Activated T-helper 1 cell treated with anti-CD3 and anti-CD28 coated beads, Interleukin-12 subunit alpha, Interleukin-12 subunit beta, Interleukin-2, Interleukin-4 antibody, amounts not matched to agents 30 ng/mL and 10 ng/mL and 1 ng/mL, durations not matched to agents 14 hours and 24 hours and 36 hours (primary cell): ENCODE results near the gene MLXIPL. TPM values are rescaled to one million over a fixed set of nuclear protein-coding genes. Genes with fewer than 3 reads are reported as not detected.
A peak's percentile ranks its signal among the peaks of the same experiment; 100 is the strongest.
"Not testable (repeated sequence)": the region's sequence is repeated elsewhere in the genome, so short reads cannot be mapped to it uniquely, and the experiment has no call there.

Experiments used
- DNase-seq: peaks from one replicate; pipeline ENCODE4 v3.0.0; 2021; ENCODE audit warnings: low spot score
- H3K27ac Mint-ChIP-seq: one replicate; pipeline ENCODE4 v1.8.0; 2021; ENCODE audit warnings: mild to moderate bottlenecking, mixed read lengths
- H3K27me3 Mint-ChIP-seq: one replicate; pipeline ENCODE4 v1.8.0; 2022; ENCODE audit warnings: mild to moderate bottlenecking, moderate library complexity, mixed read lengths; ENCODE audit not compliant: insufficient read depth
- H3K36me3 Mint-ChIP-seq: one replicate; pipeline ENCODE4 v1.8.0; 2021; ENCODE audit warnings: low read depth, mixed read lengths
- H3K4me1 Mint-ChIP-seq: one replicate; pipeline ENCODE4 v1.8.0; 2021; ENCODE audit warnings: low read depth, mixed read lengths
- H3K4me3 Mint-ChIP-seq: one replicate; pipeline ENCODE4 v1.8.0; 2021; ENCODE audit warnings: mild to moderate bottlenecking, moderate library complexity, mixed read lengths
- H3K9me3 Mint-ChIP-seq: one replicate; pipeline ENCODE4 v1.8.0; 2021; ENCODE audit warnings: mixed read lengths
- intact Hi-C: fragments of 100-400 bp; cut with micrococcal nuclease; formaldehyde crosslinking; loops from one replicate; pipeline ENCODE4 v1.15.1; 2024
- total RNA-seq: library from RNA; stranded (reverse); gene quantifications from 2 replicates; pipeline ENCODE4 v1.2.3, GENCODE V29; 2022

The MLXIPL gene
- total RNA-seq, 1 donor from 2014 or later: not detected

DNA sequence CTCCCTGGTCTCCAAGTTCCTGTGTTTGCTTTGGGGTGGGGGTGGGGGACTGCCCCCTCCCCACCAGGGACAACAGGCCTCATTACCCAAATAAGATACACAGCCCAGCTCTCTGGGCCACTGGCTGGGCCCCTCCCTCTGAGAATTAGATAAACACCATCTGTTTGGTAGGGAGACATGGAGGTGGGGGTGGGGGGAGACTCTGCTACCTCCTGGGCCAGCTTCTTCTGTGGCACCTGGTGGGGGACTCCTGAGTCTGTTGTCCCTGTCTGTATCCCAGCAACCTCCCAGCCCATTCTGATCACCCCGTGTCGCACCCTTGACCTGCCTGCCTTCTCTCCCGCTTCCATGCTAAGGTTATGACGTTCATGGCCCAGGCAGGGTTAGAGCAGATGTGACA is 5.8 kb downstream of the MLXIPL start:
- intact Hi-C loops: no loop called here
- no peak for DNase-seq
- no peaks in the 10 kb centered on the region for H3K4me1 Mint-ChIP-seq
- H3K27me3 Mint-ChIP-seq: peaks cover 30% of the 10 kb centered on the region
- no peak overlapping the region for H3K27ac Mint-ChIP-seq
- H3K4me3 Mint-ChIP-seq: no peak overlapping the region
- H3K9me3 Mint-ChIP-seq: no peaks in the 10 kb centered on the region
- H3K36me3 Mint-ChIP-seq: no peaks in the 10 kb centered on the region

DNA sequence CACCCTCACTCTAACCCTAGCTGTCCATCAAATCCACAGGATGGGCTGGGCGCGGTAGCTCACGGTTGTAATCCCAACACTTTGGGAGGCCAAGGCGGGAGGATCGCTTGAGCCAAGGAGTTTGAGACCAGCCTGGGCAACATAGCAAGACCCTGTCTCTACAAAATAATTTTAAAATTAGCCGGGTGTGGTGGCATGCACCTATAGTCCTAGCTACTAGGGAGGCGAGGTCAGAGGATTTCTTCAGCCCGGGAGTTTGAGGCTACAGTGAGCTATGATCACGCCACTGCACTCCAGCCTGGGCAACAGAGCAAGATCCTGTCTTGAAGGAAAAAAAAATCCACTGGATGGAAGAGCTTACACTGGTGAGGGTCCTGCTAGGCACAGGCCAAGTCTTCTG is 6.8 kb downstream of the MLXIPL start:
- H3K9me3 Mint-ChIP-seq, intact Hi-C loops, DNase-seq, H3K4me1 Mint-ChIP-seq, H3K36me3 Mint-ChIP-seq, H3K27ac Mint-ChIP-seq, H3K4me3 Mint-ChIP-seq: not testable (repeated sequence)
- peaks cover 30% of the 10 kb centered on the region for H3K27me3 Mint-ChIP-seq

DNA sequence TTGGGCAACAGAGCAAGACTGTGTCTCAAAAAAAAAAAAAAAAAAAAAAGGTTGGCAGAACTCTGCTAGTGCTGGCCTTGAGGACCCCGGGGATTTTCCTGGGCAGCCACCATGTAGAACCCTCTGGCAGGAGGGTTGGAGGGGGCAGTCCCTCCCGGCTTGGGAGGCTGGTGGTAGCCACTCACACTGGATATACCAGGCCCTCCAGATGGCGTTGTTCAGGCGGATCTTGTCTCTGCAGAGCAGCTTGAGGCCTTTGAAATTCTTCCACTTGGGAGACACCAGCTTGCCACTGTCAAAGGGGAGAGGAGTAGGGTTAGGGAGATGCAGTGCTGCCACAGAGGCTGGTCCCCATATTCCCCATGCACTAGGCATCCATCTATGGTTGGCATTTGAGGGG is 8.4 kb downstream of the MLXIPL start:
- H3K27me3 Mint-ChIP-seq: peaks cover 19% of the 10 kb centered on the region
- H3K36me3 Mint-ChIP-seq: no peaks in the 10 kb centered on the region
- H3K4me1 Mint-ChIP-seq: no peaks in the 10 kb centered on the region
- H3K4me3 Mint-ChIP-seq: no peak overlapping the region
- intact Hi-C loops: no loop called here
- no peak overlapping the region for H3K27ac Mint-ChIP-seq
- DNase-seq: no peak
- no peaks in the 10 kb centered on the region for H3K9me3 Mint-ChIP-seq

DNA sequence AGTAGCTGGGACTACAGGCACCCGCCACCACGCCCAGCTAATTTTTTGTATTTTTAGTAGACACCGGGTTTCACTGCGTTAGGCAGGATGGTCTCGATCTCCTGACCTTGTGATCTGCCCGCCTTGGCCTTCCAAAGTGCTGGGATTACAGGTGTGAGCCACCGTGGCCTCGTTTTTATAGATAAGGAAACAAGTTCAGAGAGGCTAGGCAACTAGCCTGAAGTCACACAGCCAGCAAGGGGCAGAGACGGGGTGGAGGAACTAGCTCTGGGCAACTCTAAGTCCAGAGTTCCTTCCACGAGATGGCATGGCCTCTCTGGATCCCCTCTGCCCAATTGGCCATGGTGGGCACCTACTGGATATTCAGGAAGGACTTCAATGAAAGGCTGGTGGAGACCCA is 9.4 kb downstream of the MLXIPL start:
- H3K9me3 Mint-ChIP-seq, H3K27ac Mint-ChIP-seq, H3K36me3 Mint-ChIP-seq, DNase-seq, H3K4me1 Mint-ChIP-seq, intact Hi-C loops, H3K4me3 Mint-ChIP-seq: not testable (repeated sequence)
- peaks cover 19% of the 10 kb centered on the region for H3K27me3 Mint-ChIP-seq

DNA sequence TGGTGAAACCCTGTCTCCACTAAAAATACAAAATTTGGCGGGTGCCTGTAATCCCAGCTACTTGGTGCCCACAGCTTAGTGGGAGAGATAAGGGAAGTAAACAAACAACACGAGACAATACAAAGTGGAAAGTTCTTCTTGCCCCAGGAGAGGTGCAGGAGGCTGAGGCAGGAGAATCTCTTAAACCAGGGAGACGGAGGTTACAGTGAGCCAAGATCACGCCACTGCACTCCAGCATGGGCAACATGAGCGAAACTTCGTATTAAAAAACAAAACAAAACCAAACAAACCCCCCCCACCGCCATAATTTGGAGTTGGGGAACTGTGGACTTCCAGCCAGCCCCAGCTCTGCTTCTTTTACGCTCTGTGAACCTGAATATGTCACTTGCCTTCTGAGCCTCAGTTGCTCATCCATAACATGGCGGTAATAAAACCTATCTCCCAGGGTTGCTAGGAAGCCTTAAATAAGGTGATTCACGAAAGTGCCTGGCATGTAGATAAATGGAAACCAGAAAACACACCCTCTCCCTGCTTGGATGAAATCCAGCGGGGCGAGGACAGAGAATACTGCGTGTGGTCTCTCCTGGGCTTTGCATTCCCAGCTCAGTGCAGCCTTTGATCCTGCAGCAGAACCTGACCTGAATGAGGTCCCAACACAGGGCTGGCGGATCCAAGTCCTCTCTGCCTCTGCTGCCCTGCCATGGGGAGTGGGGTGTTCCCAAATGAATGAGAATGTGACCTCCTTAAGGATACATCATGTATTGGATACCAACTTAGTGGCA is 10.2 kb downstream of the MLXIPL start:
- H3K36me3 Mint-ChIP-seq: no peaks in the 10 kb centered on the region
- no peak for DNase-seq
- peaks cover 17% of the 10 kb centered on the region for H3K27me3 Mint-ChIP-seq
- no peak overlapping the region for H3K4me3 Mint-ChIP-seq
- no peaks in the 10 kb centered on the region for H3K4me1 Mint-ChIP-seq
- no peak overlapping the region for H3K27ac Mint-ChIP-seq
- H3K9me3 Mint-ChIP-seq: no peaks in the 10 kb centered on the region
- intact Hi-C loops: no loop called here

DNA sequence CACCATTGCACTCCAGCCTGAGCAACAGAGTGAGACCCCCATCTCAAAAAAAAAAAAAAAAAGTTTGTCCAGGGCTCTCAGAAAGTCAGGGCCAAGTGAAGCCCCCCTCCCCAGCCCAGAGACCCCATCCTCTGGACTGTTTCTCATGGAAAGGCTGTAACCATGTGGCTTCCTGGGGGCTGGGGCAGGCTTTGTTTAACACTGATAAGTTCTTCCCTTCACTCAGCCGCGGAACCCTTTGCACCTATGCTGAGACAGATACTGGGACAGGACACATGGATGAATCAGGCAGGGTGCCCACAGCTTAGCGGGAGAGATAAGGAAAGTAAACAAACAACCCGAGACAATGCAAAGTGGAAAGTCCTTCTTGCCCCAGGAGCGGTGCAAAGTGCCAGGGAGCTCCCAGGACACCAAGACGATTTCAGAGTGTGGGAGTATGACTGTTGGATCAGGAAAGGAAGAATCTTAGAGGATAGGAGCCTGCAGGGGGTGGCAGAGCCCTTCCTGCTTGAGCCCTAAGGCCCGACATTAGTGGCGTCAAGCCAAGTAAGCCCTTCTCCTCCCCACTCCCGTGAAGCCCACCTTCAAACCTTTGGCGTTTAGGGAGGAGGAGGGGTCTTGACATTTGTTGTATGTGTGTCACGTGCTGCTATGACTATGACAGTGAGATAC is 11.6 kb downstream of the MLXIPL start:
- H3K4me3 Mint-ChIP-seq: no peak overlapping the region
- H3K4me1 Mint-ChIP-seq: no peaks in the 10 kb centered on the region
- no peaks in the 10 kb centered on the region for H3K36me3 Mint-ChIP-seq
- H3K9me3 Mint-ChIP-seq: no peaks in the 10 kb centered on the region
- H3K27me3 Mint-ChIP-seq: peaks cover 22% of the 10 kb centered on the region
- intact Hi-C loops: no loop called here
- no peak for DNase-seq
- H3K27ac Mint-ChIP-seq: no peak overlapping the region

DNA sequence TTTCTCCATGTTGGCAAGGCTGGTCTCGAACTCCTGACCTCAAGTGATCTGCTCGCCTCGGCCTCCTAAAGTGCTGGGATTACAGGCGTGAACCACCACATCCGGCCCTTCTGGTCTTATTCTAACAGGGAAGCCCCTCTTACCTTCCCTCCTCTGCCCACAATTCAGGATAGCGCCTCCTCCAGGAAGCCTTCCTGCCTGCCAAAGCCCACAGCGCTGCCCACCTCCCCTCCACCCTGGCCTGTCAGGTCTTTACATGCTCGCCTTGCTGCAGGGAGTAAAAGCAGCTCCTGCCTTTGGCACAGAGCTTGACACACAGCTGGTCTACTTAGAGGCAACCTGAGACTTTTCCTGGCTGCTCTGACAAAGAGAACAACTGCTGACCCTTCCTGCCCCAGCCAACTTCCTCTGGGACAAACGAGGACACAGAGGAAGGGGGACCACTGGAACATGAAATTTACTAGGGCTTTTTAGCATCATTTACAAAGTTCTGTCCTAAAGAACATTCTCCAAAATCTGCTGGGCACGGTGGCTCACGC is 13.2 kb downstream of the MLXIPL start:
- H3K4me1 Mint-ChIP-seq: no peaks in the 10 kb centered on the region
- DNase-seq: no peak
- H3K27ac Mint-ChIP-seq: no peak overlapping the region
- no peak overlapping the region for H3K4me3 Mint-ChIP-seq
- no peaks in the 10 kb centered on the region for H3K9me3 Mint-ChIP-seq
- peaks cover 26% of the 10 kb centered on the region for H3K27me3 Mint-ChIP-seq
- no peaks in the 10 kb centered on the region for H3K36me3 Mint-ChIP-seq
- intact Hi-C loops: no loop called here

DNA sequence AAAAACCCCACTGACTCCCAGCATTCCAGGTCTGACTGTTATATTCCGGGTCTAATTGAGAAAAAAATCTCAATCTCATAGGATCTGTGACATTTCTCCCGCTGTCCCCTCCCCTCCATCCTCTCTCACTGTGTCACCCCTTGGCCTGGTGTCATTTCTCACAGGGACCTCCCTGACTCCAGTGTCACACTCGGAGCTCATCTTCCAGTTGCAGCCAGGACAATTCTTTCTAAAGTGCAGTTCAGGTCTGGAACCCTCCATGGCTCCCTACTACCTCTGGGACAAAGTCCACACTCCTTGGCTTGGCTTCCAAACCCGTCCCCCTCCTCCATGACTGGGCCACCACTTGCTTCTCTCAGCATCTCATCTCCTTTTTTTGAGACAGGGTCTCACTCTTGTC is 14.2 kb downstream of the MLXIPL start:
- H3K27me3 Mint-ChIP-seq: peaks cover 23% of the 10 kb centered on the region
- intact Hi-C loops: no loop called here
- no peak overlapping the region for H3K4me3 Mint-ChIP-seq
- H3K9me3 Mint-ChIP-seq: no peaks in the 10 kb centered on the region
- DNase-seq: no peak
- no peaks in the 10 kb centered on the region for H3K36me3 Mint-ChIP-seq
- H3K4me1 Mint-ChIP-seq: no peaks in the 10 kb centered on the region
- H3K27ac Mint-ChIP-seq: no peak overlapping the region

DNA sequence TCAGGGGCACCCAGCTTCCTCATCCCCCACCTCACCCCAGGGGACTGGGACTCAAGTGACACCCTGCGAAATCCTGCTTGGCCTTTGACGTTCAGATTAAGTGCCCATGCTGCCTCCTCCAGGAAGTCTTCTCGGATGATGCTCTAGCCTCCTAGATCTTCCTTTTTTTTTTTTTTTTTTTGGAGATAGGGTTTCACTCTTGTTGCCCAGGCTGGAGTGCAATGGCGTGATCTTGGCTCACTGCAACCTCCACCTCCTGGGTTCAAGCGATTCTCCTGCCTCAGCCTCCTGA is 16.7 kb downstream of the MLXIPL start:
- H3K36me3 Mint-ChIP-seq, DNase-seq, H3K9me3 Mint-ChIP-seq, H3K27ac Mint-ChIP-seq, H3K4me1 Mint-ChIP-seq, H3K4me3 Mint-ChIP-seq: not testable (repeated sequence)
- H3K27me3 Mint-ChIP-seq: peaks cover 17% of the 10 kb centered on the region
- intact Hi-C loops: loop anchor here (1.0 to 10.0 kb wide), 4 partner anchors 60 to 247 kb away; partner anchors contain the start of gene VPS37D

DNA sequence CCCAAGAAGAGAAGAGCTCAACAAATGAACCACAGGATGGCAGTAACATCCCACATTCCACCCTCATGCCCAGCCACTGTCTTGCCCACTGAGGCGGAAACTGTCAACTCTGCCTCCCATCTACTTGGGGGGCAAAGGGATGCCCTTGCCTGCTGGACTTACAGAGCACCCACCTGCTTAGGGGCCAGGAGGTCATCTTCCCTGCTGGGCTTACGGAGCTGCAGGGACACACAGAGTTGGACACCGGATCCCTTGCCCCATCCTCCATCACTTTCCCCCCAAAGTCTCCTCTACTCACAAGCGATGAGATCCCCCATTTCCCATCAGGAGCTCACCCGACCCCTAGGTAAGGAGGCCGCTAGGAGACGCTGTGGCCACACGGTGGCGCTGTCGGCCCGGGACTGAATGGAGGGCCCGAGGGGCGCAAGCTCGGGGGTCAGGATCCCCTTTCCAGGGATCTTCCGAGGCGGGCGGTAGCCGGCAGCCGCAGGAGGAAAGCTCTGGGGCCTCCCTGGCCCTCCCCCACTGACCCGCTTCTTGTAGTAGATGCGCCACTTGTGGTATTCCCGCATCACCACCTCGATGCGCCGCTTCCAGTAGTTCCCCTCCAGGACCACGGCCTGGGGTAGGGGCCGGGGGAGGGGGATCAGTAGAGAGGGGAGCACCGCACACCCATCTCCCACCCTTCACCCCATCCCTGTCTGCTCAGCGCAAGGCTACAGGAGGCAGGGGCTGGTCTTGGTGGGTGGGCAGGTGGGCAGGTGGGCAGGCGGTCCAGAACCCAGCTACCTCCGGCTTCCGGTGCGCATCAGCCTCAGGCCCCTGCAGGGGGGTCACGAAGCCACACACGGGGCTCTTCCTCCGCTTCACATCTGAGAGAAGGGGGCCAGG is 17.3 kb downstream of the MLXIPL start:
- H3K36me3 Mint-ChIP-seq: no peaks in the 10 kb centered on the region
- H3K4me3 Mint-ChIP-seq: no peak overlapping the region
- intact Hi-C loops: loop anchor here (1.0 to 10.0 kb wide), 4 partner anchors 60 to 248 kb away; partner anchors contain the start of gene VPS37D
- no peaks in the 10 kb centered on the region for H3K9me3 Mint-ChIP-seq
- no peaks in the 10 kb centered on the region for H3K4me1 Mint-ChIP-seq
- H3K27ac Mint-ChIP-seq: no peak overlapping the region
- peak; percentile 42 for DNase-seq
- H3K27me3 Mint-ChIP-seq: peaks cover 17% of the 10 kb centered on the region

DNA sequence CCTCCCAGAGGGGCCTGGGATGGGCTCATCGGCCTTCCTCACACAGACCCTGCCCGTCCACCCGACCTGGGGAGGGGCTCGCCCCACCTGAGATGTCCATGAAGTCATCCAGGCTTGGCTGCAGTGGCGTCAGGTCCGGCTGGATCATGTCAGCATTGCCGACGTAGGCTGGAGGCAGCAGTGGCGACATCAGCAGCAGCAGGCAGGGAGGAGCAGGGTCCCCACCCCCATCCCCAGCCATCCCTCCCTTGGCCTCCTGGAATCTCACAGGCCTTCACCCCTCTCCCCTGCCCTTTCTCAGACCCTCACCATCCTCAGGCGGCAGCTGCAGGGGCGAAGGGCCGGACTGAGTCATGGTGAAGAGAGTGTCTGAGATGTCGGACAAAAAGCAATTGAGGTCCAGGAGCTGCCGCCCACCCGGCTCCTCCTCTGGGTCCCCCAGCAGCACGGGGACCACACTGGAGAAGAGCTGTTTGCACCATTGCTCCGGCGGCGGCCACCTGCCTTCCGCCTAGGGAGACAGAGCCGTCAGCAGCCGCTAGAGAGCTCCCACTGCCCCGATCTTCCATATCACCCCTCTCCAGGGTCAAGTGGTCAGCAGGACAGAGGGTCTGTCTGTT is 18.6 kb downstream of the MLXIPL start:
- Mint-ChIP-seq H3K4me3 (no peak overlapping the region), H3K4me1 (no peaks in the 10 kb centered on the region), H3K36me3 (no peaks in the 10 kb centered on the region), H3K27ac (no peak overlapping the region), H3K9me3 (no peaks in the 10 kb centered on the region), H3K27me3 (peaks cover 17% of the 10 kb centered on the region)
- DNase-seq: no peak
- intact Hi-C loops: loop anchor here (2.0 to 10.0 kb wide), 2 partner anchors 129 to 249 kb away; no protein-coding TSS in a partner anchor
